IPS DF 4.7 (cell line): ENCODE results near the gene IFNL3.
"Not testable (repeated sequence)": the region's sequence is repeated elsewhere in the genome, so short reads cannot be mapped to it uniquely, and the experiment has no call there.

Experiments used
- DNase-seq: peaks from one replicate; pipeline ENCODE4 v3.0.0-alpha.2; 2013; ENCODE audit warnings: low spot score; ENCODE audit errors: extremely low read depth

Gene IFNL3

GRCh38 chr19:39244410-39245100 lies at the start of gene IFNL3:
IFNL3 (minus strand) TSS chr19:39245006; CDS start chr19:39244967, 39 bp downstream.
- DNase-seq = not testable (repeated sequence)

GRCh38 chr19:39293394-39293793 lies 48.6 kb upstream of the IFNL3 start:
- no peak for DNase-seq

GRCh38 chr19:39284032-39284431 lies 39.2 kb upstream of the IFNL3 start:
- DNase-seq = no peak

GRCh38 chr19:39282021-39282420 lies 37.2 kb upstream of the IFNL3 start:
- no peak for DNase-seq

- DNase-seq = no peak
Measured at GRCh38 chr19:39277598-39277997, 32.8 kb upstream of the IFNL3 start.

- DNase-seq = no peak
Measured at GRCh38 chr19:39276740-39277139, 31.9 kb upstream of the IFNL3 start.

GRCh38 chr19:39275578-39275977 lies 30.8 kb upstream of the IFNL3 start:
- DNase-seq = no peak

- not testable (repeated sequence) for DNase-seq
Measured at GRCh38 chr19:39273859-39274258, 29.1 kb upstream of the IFNL3 start.

- DNase-seq = no peak
Measured at GRCh38 chr19:39270036-39270871, 25.4 kb upstream of the IFNL3 start.

GRCh38 chr19:39269369-39269768 lies 24.6 kb upstream of the IFNL3 start:
- DNase-seq = not testable (repeated sequence)

- DNase-seq = not testable (repeated sequence)
Measured at GRCh38 chr19:39268531-39269223, 23.9 kb upstream of the IFNL3 start.

- not testable (repeated sequence) for DNase-seq
Measured at GRCh38 chr19:39268085-39268484, 23.3 kb upstream of the IFNL3 start, which contains the start of gene IFNL2. IFNL2 (plus strand) TSS chr19:39268396; CDS start chr19:39268569, 173 bp downstream.

GRCh38 chr19:39265321-39265916 lies 20.6 kb upstream of the IFNL3 start:
- DNase-seq = no peak

- no peak for DNase-seq
Measured at GRCh38 chr19:39264306-39265290, 19.8 kb upstream of the IFNL3 start.

- DNase-seq = no peak
Measured at GRCh38 chr19:39263912-39264305, 19.1 kb upstream of the IFNL3 start.

- no peak for DNase-seq
Measured at GRCh38 chr19:39262496-39262895, 17.7 kb upstream of the IFNL3 start.

- DNase-seq = no peak
Measured at GRCh38 chr19:39261704-39262103, 16.9 kb upstream of the IFNL3 start.

- no peak for DNase-seq
Measured at GRCh38 chr19:39257227-39257626, 12.4 kb upstream of the IFNL3 start.

GRCh38 chr19:39254531-39255345 lies 9.9 kb upstream of the IFNL3 start:
- DNase-seq = no peak
